ENCODE data around the gene LRRC36.

- TF ChIP-seq CTCF (IDR thresholded peaks at IDR 0.05) = no peak
- TF ChIP-seq POLR2A (IDR thresholded peaks at IDR 0.05; ENCODE audit: low read depth) = no peak
- no peak for TF ChIP-seq EP300 (IDR thresholded peaks at IDR 0.05)
- no peak for TF ChIP-seq POLR2AphosphoS5 (IDR thresholded peaks at IDR 0.05)
Measured at GRCh38 chr16:67392301-67393059, 65.9 kb downstream of the LRRC36 start.

Measured in esophagus muscularis mucosa (tissue), 4 donors.